B cell (primary cell): ENCODE results near the gene RHCE.
"Not testable (repeated sequence)": the region's sequence is repeated elsewhere in the genome, so short reads cannot be mapped to it uniquely, and the experiment has no call there.

Source experiments
- CTCF ChIP-seq: fragments of 200-600 bp; IDR thresholded peaks from one replicate; pipeline ENCODE4 v1.8.0; 2022; ENCODE audit warnings: antibody characterized with exemption, mild to moderate bottlenecking
- EZH2 ChIP-seq: IDR thresholded peaks from 2 replicates; pipeline ENCODE4 v1.6.1; 2012; ENCODE audit warnings: borderline replicate concordance, low read depth, mild to moderate bottlenecking, moderate library complexity, low read length; ENCODE audit not compliant: insufficient read depth, poor library complexity, severe bottlenecking

DNA sequence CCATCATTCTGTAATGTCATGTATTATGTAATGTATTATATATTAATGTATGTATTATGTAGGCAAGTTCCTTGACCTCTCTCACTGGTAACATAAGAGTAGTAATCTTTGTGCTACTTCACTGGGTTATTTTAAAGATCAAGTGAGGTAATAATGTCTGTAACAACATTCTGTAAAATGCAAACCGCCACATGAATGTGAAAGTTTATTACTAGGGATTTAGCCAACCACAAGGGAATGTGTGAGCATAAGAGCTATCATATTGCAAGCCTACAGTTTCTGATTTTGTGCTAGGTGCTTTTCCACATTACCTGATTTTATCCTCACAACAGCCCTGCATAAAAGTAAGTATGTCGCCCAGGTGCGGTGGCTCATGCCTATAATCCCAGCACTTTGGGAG lies 96.2 kb downstream of the RHCE start:
- TF ChIP-seq CTCF, EZH2: not testable (repeated sequence)
